Hippocampal formation (tissue), 2 donors: Measurements from ENCODE around the gene DOCK3.
"Not testable (repeated sequence)": the region's sequence is repeated elsewhere in the genome, so short reads cannot be mapped to it uniquely, and the experiment has no call there.

Experiments
- DNase-seq, 2 donors: peaks; one replicate each; lab custom pipeline; 2025; lab: John Stamatoyannopoulos, UW

DOCK3 gene

GRCh38 chr3:51387281-51387680, 712.6 kb downstream of the DOCK3 start:
- DNase-seq = not testable (repeated sequence)

- DNase-seq = no peak
Measured at GRCh38 chr3:51388286-51389029, 713.7 kb downstream of the DOCK3 start.

GRCh38 chr3:51389423-51390183, 714.9 kb downstream of the DOCK3 start:
- DNase-seq = peak in 1 of 2 donors; percentile 27

- no peak for DNase-seq
Measured at GRCh38 chr3:51390246-51391074, 715.7 kb downstream of the DOCK3 start.

GRCh38 chr3:51391075-51391565, 716.4 kb downstream of the DOCK3 start, which contains the start of gene RBM15B:
TSS of gene RBM15B (plus strand) at chr3:51391285. CDS start at chr3:51391400, 115 bp downstream.
- peak; percentile 93 to 95 for DNase-seq

GRCh38 chr3:51391566-51392354, 717.0 kb downstream of the DOCK3 start:
- DNase-seq = no peak

GRCh38 chr3:51392355-51393133, 717.8 kb downstream of the DOCK3 start:
- no peak for DNase-seq

GRCh38 chr3:51393134-51393495, 718.4 kb downstream of the DOCK3 start:
- DNase-seq = no peak

- no peak for DNase-seq
Measured at GRCh38 chr3:51393564-51393963, 718.8 kb downstream of the DOCK3 start.

GRCh38 chr3:51394541-51394940, 719.8 kb downstream of the DOCK3 start:
- no peak for DNase-seq

- no peak for DNase-seq
Measured at GRCh38 chr3:51395493-51396213, 720.9 kb downstream of the DOCK3 start.

GRCh38 chr3:51396401-51396800, 721.7 kb downstream of the DOCK3 start:
- no peak for DNase-seq

- no peak for DNase-seq
Measured at GRCh38 chr3:51397392-51397791, 722.7 kb downstream of the DOCK3 start.

GRCh38 chr3:51398595-51399310, 724.0 kb downstream of the DOCK3 start:
- no peak for DNase-seq

GRCh38 chr3:51400166-51400565, 725.4 kb downstream of the DOCK3 start:
- DNase-seq = no peak

GRCh38 chr3:51401735-51402134, 727.0 kb downstream of the DOCK3 start:
- no peak for DNase-seq

- DNase-seq = no peak
Measured at GRCh38 chr3:51403675-51404074, 728.9 kb downstream of the DOCK3 start.

GRCh38 chr3:51408021-51408420, 733.3 kb downstream of the DOCK3 start:
- no peak for DNase-seq

- no peak for DNase-seq
Measured at GRCh38 chr3:51408813-51409212, 734.1 kb downstream of the DOCK3 start.
